SK-N-SH (cell line): ENCODE data around the gene MAPK9.

Experiments used
- CHD2 ChIP-seq: fragments of 150-350 bp; IDR thresholded peaks from 2 replicates; pipeline ENCODE4 v1.6.1; 2018; ENCODE audit warnings: low read length; ENCODE audit not compliant: partially characterized antibody
- CTCF ChIP-seq: fragments of 200-600 bp; sonication (generic); IDR thresholded peaks from 2 replicates; pipeline ENCODE4 v1.6.1; 2017; ENCODE audit warnings: antibody characterized with exemption, mild to moderate bottlenecking, moderate library complexity
- EP300 ChIP-seq, 2 experiments: IDR thresholded peaks; 2 replicates each; pipeline versions ENCODE4 v1.4.0 to v1.6.1; 2012; ENCODE audit warnings: borderline replicate concordance in 1 of 2, low read depth in 1 of 2, low read length in 1 of 2
- GABPA ChIP-seq: IDR thresholded peaks from 2 replicates; pipeline ENCODE4 v1.4.0; 2012; ENCODE audit warnings: low read depth, mild to moderate bottlenecking
- MAX ChIP-seq: IDR thresholded peaks from 2 replicates; pipeline ENCODE4 v1.4.0; 2012; ENCODE audit warnings: low read depth
- SIN3A ChIP-seq: IDR thresholded peaks from 2 replicates; pipeline ENCODE4 v1.6.1; 2012; ENCODE audit warnings: low read depth, mild to moderate bottlenecking, low read length, moderate library complexity, borderline replicate concordance
- TAF1 ChIP-seq: IDR thresholded peaks from 2 replicates; pipeline ENCODE4 v1.6.1; 2012; ENCODE audit warnings: low read depth, mild to moderate bottlenecking, low read length, moderate library complexity, borderline replicate concordance
- TCF12 ChIP-seq: IDR thresholded peaks from 2 replicates; pipeline ENCODE4 v1.4.0; 2012
- YY1 ChIP-seq: IDR thresholded peaks from 2 replicates; pipeline ENCODE4 v1.4.0; 2012; ENCODE audit warnings: low read depth, mild to moderate bottlenecking

- TF ChIP-seq CTCF (no peak), SIN3A (no peak), CHD2 (no peak), TAF1 (no peak), GABPA (no peak), TCF12 (no peak), MAX (no peak), YY1 (no peak), EP300 (IDR thresholded peaks at IDR 0.05; ENCODE audit: borderline replicate concordance in 1 of 2, low read depth in 1 of 2, low read length in 1 of 2) (no peak)
These were observed 35.2 kb upstream of the MAPK9 start for GRCh38 chr5:180326989-180327565.
